SK-N-SH (cell line): ENCODE results near the gene ME2. TPM values are rescaled to one million over a fixed set of nuclear protein-coding genes. Genes with fewer than 3 reads are reported as not detected.

Source experiments
- CTCF ChIA-PET: fragments of 300-600, 350-600 bp; formaldehyde crosslinking; extraction: SDS; loops from one replicate; lab custom pipeline; 2021; lab: Yijun Ruan, JAX
- POLR2A ChIA-PET: fragments of 350-600 bp; sonication (Branson Sonifier 250); formaldehyde crosslinking; extraction: SDS; loops from one replicate; lab custom pipeline; 2020; ENCODE audit warnings: antibody characterized with exemption, inconsistent platforms; lab: Yijun Ruan, JAX
- DNase-seq: peaks from one replicate; pipeline ENCODE4 v3.0.0; 2012
- H2AFZ ChIP-seq: fragments of 200-600 bp; sonication (generic); 2 replicates; pipeline ENCODE4 v1.8.1; 2016; ENCODE audit warnings: antibody characterized with exemption, mild to moderate bottlenecking, low read depth
- H3F3A ChIP-seq: fragments of 200-600 bp; sonication (generic); replicated peaks from 2 replicates; pipeline ENCODE3; 2016; ENCODE audit warnings: antibody characterized with exemption, mild to moderate bottlenecking; ENCODE audit not compliant: insufficient read depth
- H3K27ac ChIP-seq, 2 experiments: fragments of 200-500 bp in 1 of 2; fragments of 200-600 bp in 1 of 2; sonication (Bioruptor generic) in 1 of 2; sonication (generic), shearing (Covaris generic) in 1 of 2; 2 replicates each; pipeline versions ENCODE4 v1.5.1 to v1.6.1; 2014 to 2016; ENCODE audit warnings: low read depth in 2 of 2, inconsistent platforms in 1 of 2, low read length in 1 of 2, mild to moderate bottlenecking in 1 of 2, mixed read lengths in 1 of 2
- H3K27me3 ChIP-seq: fragments of 200-600 bp; sonication (generic), shearing (Covaris generic); 2 replicates; pipeline ENCODE4 v1.6.1; 2016; ENCODE audit warnings: mixed run types; ENCODE audit not compliant: insufficient read depth
- H3K36me3 ChIP-seq, 2 experiments: fragments of 200-500 bp in 1 of 2; fragments of 200-600 bp in 1 of 2; sonication (Bioruptor generic) in 1 of 2; sonication (generic) in 1 of 2; replicated peaks in 1 of 2; 2 replicates each; pipeline versions ENCODE3 to v1.5.1; 2014 to 2016; ENCODE audit warnings: low read length in 1 of 2, mild to moderate bottlenecking in 1 of 2; ENCODE audit not compliant: insufficient read depth in 2 of 2, control insufficient read depth in 1 of 2
- H3K4me1 ChIP-seq, 2 experiments: fragments of 200-500 bp in 1 of 2; fragments of 200-600 bp in 1 of 2; sonication (Bioruptor generic) in 1 of 2; sonication (generic), shearing (Covaris generic) in 1 of 2; 2 replicates each; pipeline versions ENCODE4 v1.5.1 to v1.6.1; 2014 to 2016; ENCODE audit warnings: low read depth in 1 of 2, low read length in 1 of 2, mixed run types in 1 of 2; ENCODE audit not compliant: insufficient read depth in 2 of 2, control insufficient read depth in 1 of 2
- H3K4me2 ChIP-seq: fragments of 200-600 bp; sonication (generic), shearing (Covaris generic); 2 replicates; pipeline ENCODE4 v1.6.1; 2017; ENCODE audit warnings: mixed run types
- H3K4me3 ChIP-seq, 2 experiments: fragments of 200-500 bp in 1 of 2; fragments of 200-600 bp in 1 of 2; sonication (Bioruptor generic) in 1 of 2; sonication (generic), shearing (Covaris generic) in 1 of 2; 2 replicates each; pipeline versions ENCODE4 v1.5.1 to v1.8.1; 2014 to 2016; ENCODE audit warnings: low read depth in 2 of 2, inconsistent platforms in 1 of 2, low read length in 1 of 2, mild to moderate bottlenecking in 1 of 2, mixed read lengths in 1 of 2, moderate library complexity in 1 of 2
- H3K79me2 ChIP-seq: fragments of 200-600 bp; sonication (generic); 2 replicates; pipeline ENCODE4 v1.8.1; 2017; ENCODE audit warnings: mild to moderate bottlenecking; ENCODE audit not compliant: insufficient read depth
- H3K9ac ChIP-seq: fragments of 200-600 bp; sonication (generic); 2 replicates; pipeline ENCODE4 v1.6.1; 2017; ENCODE audit warnings: mixed run types
- H3K9me2 ChIP-seq: fragments of 200-600 bp; sonication (generic); 2 replicates; pipeline ENCODE4 v1.6.1; 2017; ENCODE audit warnings: mixed run types
- H3K9me3 ChIP-seq: fragments of 200-600 bp; sonication (generic); 2 replicates; pipeline ENCODE4 v1.6.1; 2017; ENCODE audit warnings: mixed run types, mild to moderate bottlenecking, moderate library complexity
- H4K20me1 ChIP-seq: fragments of 200-600 bp; sonication (generic); 2 replicates; pipeline ENCODE4 v1.6.1; 2017; ENCODE audit warnings: mild to moderate bottlenecking, mixed run types; ENCODE audit not compliant: insufficient read depth
- CTCF ChIP-seq: fragments of 200-600 bp; sonication (generic); IDR thresholded peaks from 2 replicates; pipeline ENCODE4 v1.6.1; 2017; ENCODE audit warnings: antibody characterized with exemption, mild to moderate bottlenecking, moderate library complexity
- ELF1 ChIP-seq: IDR thresholded peaks from 2 replicates; pipeline ENCODE4 v1.4.0; 2012
- EZH2phosphoT487 ChIP-seq: fragments of 200-600 bp; sonication (generic); IDR thresholded peaks from 2 replicates; pipeline ENCODE4 v1.6.1; 2017; ENCODE audit warnings: low read depth, mixed run types, mild to moderate bottlenecking, antibody characterized with exemption, moderate library complexity, borderline replicate concordance
- FOSL2 ChIP-seq: IDR thresholded peaks from 2 replicates; pipeline ENCODE4 v1.4.0; 2012; ENCODE audit warnings: low read depth, mild to moderate bottlenecking, moderate library complexity, borderline replicate concordance
- FOXJ3 ChIP-seq: sonication (generic); formaldehyde crosslinking; IDR thresholded peaks from 2 replicates; pipeline ENCODE4 v1.5.1; 2020; ENCODE audit warnings: mild to moderate bottlenecking, missing genetic modification reagents
- FOXM1 ChIP-seq: IDR thresholded peaks from 2 replicates; pipeline ENCODE4 v1.4.0; 2012; ENCODE audit warnings: low read depth, mild to moderate bottlenecking
- GATA2 ChIP-seq: sonication (generic); formaldehyde crosslinking; IDR thresholded peaks from 2 replicates; pipeline ENCODE4 v1.5.0; 2020; ENCODE audit warnings: mild to moderate bottlenecking, missing genetic modification reagents
- IRF3 ChIP-seq: fragments of 150-350 bp; IDR thresholded peaks from 2 replicates; pipeline ENCODE4 v1.6.1; 2016; ENCODE audit warnings: mild to moderate bottlenecking, low read depth, low read length
- MAX ChIP-seq: IDR thresholded peaks from 2 replicates; pipeline ENCODE4 v1.4.0; 2012; ENCODE audit warnings: low read depth
- PBX3 ChIP-seq: IDR thresholded peaks from 2 replicates; pipeline ENCODE4; 2012
- RAD21 ChIP-seq: IDR thresholded peaks from 2 replicates; pipeline ENCODE4 v1.6.1; 2012; ENCODE audit warnings: mild to moderate bottlenecking, low read length
- RFX5 ChIP-seq: IDR thresholded peaks from 2 replicates; pipeline ENCODE4 v1.6.1; 2012; ENCODE audit warnings: mild to moderate bottlenecking, improper control_type of control experiment, low read length
- TAF1 ChIP-seq: IDR thresholded peaks from 2 replicates; pipeline ENCODE4 v1.6.1; 2012; ENCODE audit warnings: low read depth, mild to moderate bottlenecking, low read length, moderate library complexity, borderline replicate concordance
- TCF12 ChIP-seq: IDR thresholded peaks from 2 replicates; pipeline ENCODE4 v1.4.0; 2012
- USF1 ChIP-seq: IDR thresholded peaks from 2 replicates; pipeline ENCODE4 v1.4.0; 2012; ENCODE audit warnings: low read depth, borderline replicate concordance
- ZBTB33 ChIP-seq: IDR thresholded peaks from 2 replicates; pipeline ENCODE4 v1.4.0; 2012; ENCODE audit warnings: low read depth, borderline replicate concordance
- polyA plus RNA-seq, 3 experiments: library from polyadenylated mRNA; depleted of rRNA; stranded (reverse); fragments of >200 nt; gene quantifications; 2 replicates each; pipeline ENCODE4 v1.2.3, GENCODE V29; 2012

ME2 gene
- polyA plus RNA-seq, 1 of the 3 experiments (the other 2 are of a cell fraction), result 35.1 TPM

- Histone ChIP-seq H3K9me2 (no peaks in the 10 kb centered on the region), H3K27ac (no peak overlapping the region), H3K9me3 (no peaks in the 10 kb centered on the region), H3K9ac (no peak overlapping the region), H3K36me3 (no peaks in the 10 kb centered on the region), H4K20me1 (no peaks in the 10 kb centered on the region), H2AFZ (no peak overlapping the region), H3K4me1 (no peaks in the 10 kb centered on the region), H3K79me2 (no peaks in the 10 kb centered on the region), H3K4me3 (no peak overlapping the region), H3K27me3 (no peaks in the 10 kb centered on the region), H3K4me2 (no peak overlapping the region), H3F3A (no peaks in the 10 kb centered on the region)
- no peak for DNase-seq
- POLR2A ChIA-PET, result no interaction called here
- CTCF ChIA-PET, result no interaction called here
- TF ChIP-seq EZH2phosphoT487 (no peak), RAD21 (no peak), TCF12 (no peak), USF1 (no peak), ELF1 (no peak), RFX5 (no peak), FOXJ3 (CRISPR knock-in tag) (no peak), FOXM1 (no peak), CTCF (no peak), FOSL2 (no peak), GATA2 (CRISPR knock-in tag) (no peak), ZBTB33 (no peak), IRF3 (no peak), PBX3 (no peak), MAX (no peak), TAF1 (no peak)
These were observed 18.9 kb upstream of the ME2 start for GRCh38 chr18:50859793-50860555.
